Measurements from ENCODE around the gene PCSK5. TPM values are rescaled to one million over a fixed set of nuclear protein-coding genes. Genes with fewer than 3 reads are reported as not detected.

PCSK5 gene
- total RNA-seq, 1 donor from 2014 or later, result 30.7 TPM

DNA sequence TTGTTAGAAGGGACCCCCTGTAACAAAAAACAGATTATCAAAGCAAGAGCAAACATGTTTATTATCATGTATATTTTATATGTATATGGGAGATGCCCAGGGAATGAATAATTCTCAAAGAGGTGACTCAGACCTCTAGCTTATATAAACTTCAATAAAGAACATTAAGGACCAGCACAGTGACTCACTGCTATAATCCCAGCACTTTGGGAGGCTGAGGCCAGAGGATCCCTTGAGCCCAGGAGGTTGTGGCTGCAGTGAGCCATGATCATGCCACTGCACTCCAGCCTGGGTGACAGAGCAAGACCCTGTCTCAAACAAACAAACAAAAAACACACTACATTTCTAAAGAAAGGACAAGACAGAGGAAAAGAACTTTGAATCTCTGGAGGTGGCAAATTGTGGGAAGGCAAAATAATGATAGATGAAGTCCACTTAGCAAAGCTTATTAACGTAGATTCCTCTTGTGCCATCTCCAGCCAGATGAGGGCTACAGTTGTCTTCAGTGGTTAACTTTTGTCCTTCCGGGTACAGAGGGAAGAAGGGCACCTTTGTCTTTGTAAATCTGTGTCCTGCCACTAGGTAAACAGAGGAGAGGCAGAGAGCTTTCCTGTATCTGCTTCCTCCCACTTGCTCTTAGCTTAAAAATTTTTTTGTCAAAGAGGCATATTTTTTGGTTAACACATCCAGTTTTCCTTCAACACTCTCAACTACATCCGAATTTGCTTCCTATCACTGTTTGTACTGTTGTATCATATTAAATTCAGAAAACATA is 511.3 kb downstream of the PCSK5 start:
- Mint-ChIP-seq H3K4me3 (no peak overlapping the region), H3K27ac (no peak overlapping the region), H3K9me3 (no peaks in the 10 kb centered on the region), H3K4me1 (ENCODE audit: unreplicated experiment) (peaks cover 6% of the 10 kb centered on the region), H3K36me3 (no peaks in the 10 kb centered on the region), H3K27me3 (no peaks in the 10 kb centered on the region)
- TF ChIP-seq, protein P1, sequence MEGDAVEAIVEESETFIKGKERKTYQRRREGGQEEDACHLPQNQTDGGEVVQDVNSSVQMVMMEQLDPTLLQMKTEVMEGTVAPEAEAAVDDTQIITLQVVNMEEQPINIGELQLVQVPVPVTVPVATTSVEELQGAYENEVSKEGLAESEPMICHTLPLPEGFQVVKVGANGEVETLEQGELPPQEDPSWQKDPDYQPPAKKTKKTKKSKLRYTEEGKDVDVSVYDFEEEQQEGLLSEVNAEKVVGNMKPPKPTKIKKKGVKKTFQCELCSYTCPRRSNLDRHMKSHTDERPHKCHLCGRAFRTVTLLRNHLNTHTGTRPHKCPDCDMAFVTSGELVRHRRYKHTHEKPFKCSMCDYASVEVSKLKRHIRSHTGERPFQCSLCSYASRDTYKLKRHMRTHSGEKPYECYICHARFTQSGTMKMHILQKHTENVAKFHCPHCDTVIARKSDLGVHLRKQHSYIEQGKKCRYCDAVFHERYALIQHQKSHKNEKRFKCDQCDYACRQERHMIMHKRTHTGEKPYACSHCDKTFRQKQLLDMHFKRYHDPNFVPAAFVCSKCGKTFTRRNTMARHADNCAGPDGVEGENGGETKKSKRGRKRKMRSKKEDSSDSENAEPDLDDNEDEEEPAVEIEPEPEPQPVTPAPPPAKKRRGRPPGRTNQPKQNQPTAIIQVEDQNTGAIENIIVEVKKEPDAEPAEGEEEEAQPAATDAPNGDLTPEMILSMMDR (conservative IDR thresholded peaks at IDR 0.05), result no peak
- no peak for DNase-seq (ENCODE audit: extremely low spot score, unreplicated experiment)

- DNase-seq (ENCODE audit: extremely low spot score, unreplicated experiment), result no peak
- no peaks in the 10 kb centered on the region for H3K36me3 Mint-ChIP-seq
- no peaks in the 10 kb centered on the region for H3K27me3 Mint-ChIP-seq
- peak overlapping the region; percentile 46 for H3K27ac Mint-ChIP-seq
- no peak overlapping the region for H3K4me3 Mint-ChIP-seq
- no peaks in the 10 kb centered on the region for H3K9me3 Mint-ChIP-seq
- TF ChIP-seq, protein P1 (conservative IDR thresholded peaks at IDR 0.05), result peak; percentile 70
- peaks cover 6% of the 10 kb centered on the region for H3K4me1 Mint-ChIP-seq (ENCODE audit: unreplicated experiment)
These were observed 512.9 kb downstream of the PCSK5 start for GRCh38 chr9:76403352-76403751.

DNA sequence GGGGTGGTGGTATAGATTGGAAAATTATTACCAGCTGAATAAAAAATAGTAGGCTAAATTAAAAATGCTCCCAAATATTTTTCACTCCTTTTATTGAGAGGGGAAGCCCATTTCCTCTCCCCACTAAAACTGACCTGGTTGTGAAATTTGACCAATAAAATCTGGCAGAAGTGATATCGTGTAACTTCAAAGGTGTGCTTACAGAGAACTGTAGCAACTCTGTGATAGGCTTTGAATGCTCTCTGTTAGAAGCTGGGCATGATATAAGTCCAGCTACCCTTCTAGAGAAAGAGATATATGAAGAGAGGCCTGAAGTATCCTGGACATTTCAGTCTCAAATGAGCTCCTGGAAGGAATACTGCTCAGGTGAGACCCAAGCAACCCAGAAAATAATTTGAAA is 513.9 kb downstream of the PCSK5 start:
- H3K27me3 Mint-ChIP-seq, result no peaks in the 10 kb centered on the region
- no peak overlapping the region for H3K27ac Mint-ChIP-seq
- no peak for DNase-seq (ENCODE audit: extremely low spot score, unreplicated experiment)
- H3K4me3 Mint-ChIP-seq, result no peak overlapping the region
- H3K36me3 Mint-ChIP-seq, result no peaks in the 10 kb centered on the region
- TF ChIP-seq, protein P1 (conservative IDR thresholded peaks at IDR 0.05), result no peak
- H3K4me1 Mint-ChIP-seq (ENCODE audit: unreplicated experiment), result peaks cover 6% of the 10 kb centered on the region
- H3K9me3 Mint-ChIP-seq, result no peaks in the 10 kb centered on the region

DNA sequence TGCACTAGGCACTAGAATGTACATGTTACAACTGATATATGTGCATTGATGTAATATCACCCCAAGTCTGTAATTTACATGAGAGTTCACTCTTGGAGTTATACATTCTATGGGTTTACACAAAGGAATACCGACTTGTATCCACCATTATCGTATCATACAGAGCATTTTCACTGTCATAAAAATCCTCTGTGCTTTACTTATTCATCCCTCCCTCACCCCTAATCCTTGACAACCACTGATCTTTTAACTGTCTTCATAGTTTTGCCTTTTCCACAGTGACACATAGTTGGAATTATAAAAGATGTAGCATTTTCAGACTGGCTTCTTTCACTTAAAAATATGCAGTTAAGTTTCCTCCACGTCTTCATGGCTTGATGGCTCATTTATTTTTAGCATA is 514.9 kb downstream of the PCSK5 start:
- DNase-seq (ENCODE audit: extremely low spot score, unreplicated experiment), result no peak
- TF ChIP-seq, protein P1 (conservative IDR thresholded peaks at IDR 0.05), result no peak
- H3K27ac Mint-ChIP-seq, result no peak overlapping the region

GRCh38 chr9:76405868-76406267 is 515.4 kb downstream of the PCSK5 start:
- H3K4me3 Mint-ChIP-seq, result no peak overlapping the region
- H3K36me3 Mint-ChIP-seq, result no peaks in the 10 kb centered on the region
- peaks cover 6% of the 10 kb centered on the region for H3K4me1 Mint-ChIP-seq (ENCODE audit: unreplicated experiment)
- H3K9me3 Mint-ChIP-seq, result no peaks in the 10 kb centered on the region
- H3K27me3 Mint-ChIP-seq, result no peaks in the 10 kb centered on the region
- TF ChIP-seq, protein P1 (conservative IDR thresholded peaks at IDR 0.05), result no peak
- DNase-seq (ENCODE audit: extremely low spot score, unreplicated experiment), result no peak
- H3K27ac Mint-ChIP-seq, result no peak overlapping the region

More for the DNA sequence above, 514.9 kb downstream of the PCSK5 start:
- Mint-ChIP-seq H3K9me3 (no peaks in the 10 kb centered on the region), H3K4me1 (ENCODE audit: unreplicated experiment) (peaks cover 6% of the 10 kb centered on the region), H3K27me3 (no peaks in the 10 kb centered on the region), H3K36me3 (no peaks in the 10 kb centered on the region), H3K4me3 (no peak overlapping the region)
